ENCODE results near the gene TSHZ1.

DNA sequence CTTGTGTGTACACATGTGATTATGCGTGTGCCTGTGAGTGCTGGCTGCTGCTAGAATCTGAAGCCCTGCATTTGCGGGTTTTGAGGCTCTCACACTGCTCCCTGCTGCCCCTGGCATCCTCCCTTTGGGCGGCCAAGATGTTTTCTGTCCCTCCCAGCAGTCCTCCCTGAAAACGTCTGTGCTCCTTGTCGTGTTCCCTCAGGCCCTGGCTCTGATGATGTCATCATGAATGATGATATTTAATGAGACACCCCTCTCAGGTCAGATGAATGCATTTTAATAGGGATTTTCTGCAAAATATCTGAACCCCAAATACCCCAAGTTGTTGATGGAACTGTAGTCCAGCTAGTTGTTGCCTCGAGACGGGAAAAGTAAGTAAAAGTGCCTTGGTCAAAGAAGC is 73.1 kb downstream of the TSHZ1 start:
- TF ChIP-seq POLR2AphosphoS5 (IDR thresholded peaks at IDR 0.05): no peak
- TF ChIP-seq, protein P1, sequence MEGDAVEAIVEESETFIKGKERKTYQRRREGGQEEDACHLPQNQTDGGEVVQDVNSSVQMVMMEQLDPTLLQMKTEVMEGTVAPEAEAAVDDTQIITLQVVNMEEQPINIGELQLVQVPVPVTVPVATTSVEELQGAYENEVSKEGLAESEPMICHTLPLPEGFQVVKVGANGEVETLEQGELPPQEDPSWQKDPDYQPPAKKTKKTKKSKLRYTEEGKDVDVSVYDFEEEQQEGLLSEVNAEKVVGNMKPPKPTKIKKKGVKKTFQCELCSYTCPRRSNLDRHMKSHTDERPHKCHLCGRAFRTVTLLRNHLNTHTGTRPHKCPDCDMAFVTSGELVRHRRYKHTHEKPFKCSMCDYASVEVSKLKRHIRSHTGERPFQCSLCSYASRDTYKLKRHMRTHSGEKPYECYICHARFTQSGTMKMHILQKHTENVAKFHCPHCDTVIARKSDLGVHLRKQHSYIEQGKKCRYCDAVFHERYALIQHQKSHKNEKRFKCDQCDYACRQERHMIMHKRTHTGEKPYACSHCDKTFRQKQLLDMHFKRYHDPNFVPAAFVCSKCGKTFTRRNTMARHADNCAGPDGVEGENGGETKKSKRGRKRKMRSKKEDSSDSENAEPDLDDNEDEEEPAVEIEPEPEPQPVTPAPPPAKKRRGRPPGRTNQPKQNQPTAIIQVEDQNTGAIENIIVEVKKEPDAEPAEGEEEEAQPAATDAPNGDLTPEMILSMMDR (IDR thresholded peaks at IDR 0.05): no peak
- TF ChIP-seq POLR2A (IDR thresholded peaks at IDR 0.05; ENCODE audit: low read depth): no peak
